AG08395 (cell line): ENCODE results near the gene NHSL1.

Experiments
- DNase-seq: peaks from one replicate; pipeline ENCODE4 v3.0.0; 2012; ENCODE audit warnings: mixed read lengths, low spot score

NHSL1 gene

DNA sequence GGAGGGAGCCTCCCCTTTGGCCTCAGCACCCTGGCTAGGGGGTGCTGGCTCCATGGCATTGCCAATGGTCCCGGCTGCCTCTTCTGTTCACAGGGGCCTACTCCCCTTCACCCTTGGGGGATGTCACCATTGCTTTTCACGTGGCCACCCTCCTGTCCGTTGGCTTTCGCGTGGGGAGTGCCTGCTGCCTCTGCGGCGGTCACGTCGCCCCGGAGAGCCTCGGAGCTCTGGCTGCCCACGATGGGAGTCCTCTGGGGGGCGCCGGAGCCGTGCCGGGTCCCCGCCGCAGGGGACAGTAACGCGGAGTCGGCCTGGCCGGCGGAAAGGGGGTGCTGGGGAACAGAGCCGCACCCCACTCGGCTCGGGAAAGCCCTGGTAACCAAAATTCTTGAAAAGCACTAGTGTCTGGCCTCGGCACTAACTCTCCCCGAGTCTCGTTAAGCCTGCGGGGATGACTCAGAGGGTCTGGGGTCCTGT lies 95.9 kb downstream of the NHSL1 start:
- peak; percentile 25 for DNase-seq

GRCh38 chr6:138402838-138403187 lies 96.5 kb downstream of the NHSL1 start:
- no peak for DNase-seq

GRCh38 chr6:138401960-138402837 lies 97.1 kb downstream of the NHSL1 start:
- DNase-seq = no peak

- DNase-seq = no peak
Observed at GRCh38 chr6:138400326-138400725, 99.0 kb downstream of the NHSL1 start.

- DNase-seq = peak; percentile 11
Observed at GRCh38 chr6:138397128-138398122, 101.9 kb downstream of the NHSL1 start.

DNA sequence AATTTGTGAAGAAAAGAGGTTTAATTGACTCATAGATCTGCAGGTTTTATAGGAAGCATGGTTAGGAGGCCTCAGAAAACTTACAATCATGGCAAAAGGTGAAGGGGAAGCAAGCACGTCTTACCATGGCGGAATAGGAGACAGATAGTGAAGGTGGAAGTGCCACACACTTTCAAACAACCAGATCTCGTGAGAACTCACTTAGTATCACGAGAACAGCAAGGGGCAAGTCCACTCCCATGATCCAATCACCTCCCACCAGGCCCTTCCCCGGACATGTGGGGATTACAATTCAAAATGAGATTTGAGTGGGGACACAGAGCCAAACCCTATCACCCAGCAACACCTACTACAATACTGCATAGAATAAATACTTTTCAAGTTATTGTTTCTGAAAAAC lies 102.6 kb downstream of the NHSL1 start:
- DNase-seq = no peak

DNA sequence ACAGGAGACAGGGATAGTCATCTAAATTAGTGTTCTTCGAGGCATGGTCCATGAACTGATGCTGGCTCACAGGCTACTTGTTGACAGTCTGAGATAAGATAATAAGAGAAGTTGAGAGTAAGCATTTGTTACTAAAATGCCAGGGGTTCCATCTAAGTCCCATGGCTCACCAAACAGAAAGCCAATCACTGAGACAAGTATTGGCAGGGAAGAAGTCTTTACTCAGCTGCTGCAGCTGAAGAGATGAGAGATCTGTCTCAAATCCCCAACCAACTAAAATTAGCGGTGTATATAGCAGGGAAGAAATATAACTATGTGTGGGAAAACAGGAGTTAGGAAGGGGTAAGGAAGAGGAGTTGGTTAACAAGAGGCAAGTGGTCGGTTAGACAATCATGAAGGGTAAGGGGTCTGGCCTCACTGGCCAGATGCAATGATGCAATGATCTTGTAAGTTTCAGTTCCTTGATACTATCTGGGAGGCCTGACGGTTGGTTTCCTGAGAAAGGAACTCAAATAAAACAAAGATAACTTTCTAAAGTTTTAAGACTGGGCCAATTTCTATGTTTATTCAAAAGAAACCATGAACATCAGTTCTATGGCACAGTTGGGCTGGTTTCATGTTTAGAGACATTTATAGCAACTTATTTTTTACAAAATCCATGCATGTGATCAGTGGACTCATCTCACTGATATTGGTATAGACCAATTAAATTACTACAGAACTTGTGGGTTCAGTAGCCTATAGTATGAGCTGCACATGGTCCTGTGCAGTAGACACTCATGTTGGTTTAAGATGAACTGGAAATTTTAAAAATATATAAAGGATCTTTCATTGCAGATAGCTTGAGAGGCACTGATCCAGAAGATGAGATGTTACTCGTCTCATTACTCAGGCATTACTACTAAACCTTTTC lies 105.2 kb downstream of the NHSL1 start:
- no peak for DNase-seq

DNA sequence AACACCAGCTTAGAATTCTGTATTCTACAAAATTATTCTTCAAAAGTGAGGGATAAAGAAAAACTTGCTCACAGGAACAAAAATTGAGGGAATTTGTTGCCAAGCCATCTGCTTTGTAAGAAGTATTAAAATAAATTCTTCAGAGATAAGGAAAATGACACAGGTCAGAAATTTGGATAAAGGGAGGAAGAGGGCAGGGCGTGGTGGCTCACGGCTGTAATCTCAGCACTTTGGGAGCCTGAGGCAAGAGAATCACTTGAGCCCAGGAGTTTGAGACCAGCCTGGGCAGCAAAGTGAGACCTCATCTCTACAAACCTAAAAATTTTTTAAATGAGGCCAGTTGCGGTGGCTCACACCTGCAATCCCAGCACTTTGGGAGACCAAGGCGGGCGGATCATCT lies 109.7 kb downstream of the NHSL1 start:
- no peak for DNase-seq

DNA sequence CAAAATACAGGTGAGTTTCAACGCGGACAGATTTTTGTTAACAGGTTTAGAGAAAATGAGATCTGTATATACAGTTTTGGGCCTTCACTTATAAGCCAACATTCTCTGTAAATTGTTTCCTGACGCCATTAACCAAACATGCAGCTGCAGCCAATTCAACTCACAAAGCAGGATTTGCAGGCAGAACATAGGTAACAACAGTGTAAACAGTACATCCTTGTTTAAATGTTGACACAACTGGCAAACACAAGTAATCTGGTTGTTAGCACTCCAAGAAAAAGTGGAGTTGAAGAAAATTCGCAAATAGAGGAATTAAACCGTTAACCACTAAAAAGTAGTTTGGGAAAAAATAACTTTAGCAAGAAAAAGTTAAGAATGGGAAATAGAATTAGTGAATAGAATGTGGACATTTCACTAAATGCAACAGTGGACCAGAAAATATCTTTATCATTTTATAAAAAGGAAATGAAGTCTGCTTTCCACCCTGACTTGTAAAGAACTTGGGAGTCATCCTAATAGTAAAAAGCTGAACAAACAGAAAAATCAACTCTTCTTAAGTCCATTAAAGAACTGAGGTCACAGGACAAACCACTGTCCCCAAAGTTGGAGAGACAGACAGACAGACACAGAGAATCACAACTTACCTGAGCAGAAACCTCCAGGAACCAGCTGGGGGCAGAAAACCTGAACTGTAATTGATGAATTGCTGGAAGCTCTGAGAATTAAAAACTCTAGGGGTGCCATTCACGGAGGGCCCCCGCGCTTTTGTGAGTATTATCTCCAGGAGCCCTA lies 111.5 kb downstream of the NHSL1 start:
- DNase-seq = no peak

DNA sequence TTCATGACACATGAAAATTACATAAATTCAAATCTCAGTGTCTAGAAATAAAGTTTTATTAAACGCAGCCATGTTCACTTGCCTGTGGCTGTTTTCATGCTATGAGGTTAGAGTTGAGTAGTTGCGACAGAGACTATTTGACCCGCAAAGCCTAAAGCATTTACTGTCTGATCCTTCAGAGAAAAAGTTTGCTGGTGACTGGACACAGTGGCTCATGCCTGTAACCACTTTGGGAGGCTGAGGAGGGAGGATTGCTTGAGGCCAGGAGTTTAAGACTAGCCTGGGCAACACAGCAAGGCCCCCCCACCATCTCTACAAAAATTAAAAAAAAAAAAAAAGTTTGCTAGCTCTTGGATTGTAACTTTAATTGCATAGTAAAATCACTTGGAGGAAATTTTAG lies 112.4 kb downstream of the NHSL1 start:
- no peak for DNase-seq

DNA sequence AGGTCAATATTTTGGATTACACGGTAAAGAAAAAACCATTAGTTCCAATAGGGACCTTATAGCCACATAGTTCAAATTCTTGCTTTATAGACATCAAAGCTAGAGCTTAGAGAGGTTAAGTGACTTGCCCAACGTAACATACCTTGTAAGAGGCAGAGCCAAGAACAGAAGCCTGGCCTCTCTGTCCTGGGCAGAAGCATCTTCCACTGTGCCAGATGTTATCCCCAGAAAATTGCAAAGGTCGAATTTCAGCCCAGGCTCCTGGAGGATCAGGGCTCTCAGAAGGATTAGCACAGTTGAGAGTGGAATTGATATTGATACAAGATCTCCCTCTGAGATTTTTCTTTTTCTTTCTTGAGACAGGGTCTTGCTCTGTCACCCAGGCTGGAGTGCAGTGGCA lies 115.5 kb downstream of the NHSL1 start:
- no peak for DNase-seq

DNA sequence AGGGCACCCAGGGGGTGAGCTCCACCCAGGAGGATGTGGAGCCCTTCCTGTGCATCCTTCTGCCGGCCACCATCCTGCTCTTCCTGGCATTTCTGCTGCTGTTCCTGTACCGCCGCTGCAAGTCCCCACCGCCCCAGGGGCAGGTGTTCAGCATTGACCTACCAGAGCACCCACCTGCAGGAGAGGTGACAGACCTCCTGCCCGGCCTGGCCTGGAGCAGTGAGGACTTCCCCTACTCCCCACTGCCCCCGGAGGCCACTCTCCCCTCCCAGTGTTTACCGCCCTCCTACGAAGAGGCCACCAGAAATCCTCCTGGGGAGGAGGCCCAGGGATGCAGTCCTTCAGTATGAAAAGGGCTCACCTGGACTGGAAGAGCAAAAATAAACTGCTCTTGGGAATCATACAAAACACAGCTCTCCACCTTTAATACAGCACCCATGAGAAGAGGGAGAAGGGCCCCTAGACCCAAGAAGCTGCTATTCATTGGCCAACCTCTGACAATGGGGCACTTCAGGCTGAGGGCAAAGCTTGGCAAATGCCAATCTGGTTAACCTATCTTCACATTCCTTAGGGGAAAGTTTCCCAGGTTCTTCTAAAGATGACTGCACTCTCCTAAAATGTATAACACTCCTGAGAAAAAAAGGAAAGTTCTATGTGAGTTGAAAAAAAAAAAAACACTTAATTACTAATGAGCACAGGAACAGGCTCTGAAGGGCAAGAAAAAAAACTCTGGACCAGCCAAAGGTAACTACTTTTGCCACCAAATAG lies 116.6 kb downstream of the NHSL1 start:
- DNase-seq = no peak

DNA sequence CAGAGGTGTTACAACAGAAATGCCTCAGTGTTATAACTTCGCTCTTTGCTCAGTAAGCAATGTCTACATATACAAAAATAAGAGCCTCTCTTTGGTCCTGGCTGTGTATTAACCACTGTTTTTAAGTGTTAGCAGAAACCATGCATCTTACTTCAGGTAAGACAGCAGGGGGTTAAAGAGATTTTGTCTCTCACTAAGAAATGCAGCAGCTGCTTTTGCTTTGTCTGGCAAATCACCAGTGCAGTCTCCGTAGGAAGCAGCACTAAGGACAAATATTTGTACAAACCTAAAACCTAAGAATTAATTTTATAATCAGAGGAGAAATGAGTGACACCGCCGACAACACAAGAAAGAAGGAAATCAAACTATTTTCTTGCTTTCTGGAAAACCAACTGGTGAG lies 120.8 kb downstream of the NHSL1 start:
- no peak for DNase-seq

DNA sequence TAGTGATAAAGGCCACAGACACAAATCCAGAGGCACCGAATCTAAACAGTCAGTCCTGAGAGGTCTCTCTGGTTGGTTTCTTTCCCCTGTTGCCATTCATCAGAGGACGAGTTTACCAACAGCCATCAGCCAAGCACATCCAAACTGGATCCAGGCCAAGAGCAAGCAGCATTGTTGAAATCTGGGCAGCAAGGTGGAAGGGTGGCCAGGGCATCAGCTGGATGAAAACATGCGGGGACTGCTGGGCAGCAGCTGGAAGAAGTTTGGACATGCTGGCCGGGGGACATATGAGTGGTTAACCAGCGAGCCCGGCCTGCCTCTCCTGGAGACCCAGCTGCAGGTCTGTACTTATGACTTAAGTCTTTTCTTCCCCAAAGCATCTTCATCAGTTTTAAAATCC lies 121.5 kb downstream of the NHSL1 start, which contains the start of gene SMIM28:
Gene SMIM28, plus strand, starts transcription at position 62 of the 400 bp plus-strand sequence. Its CDS starts 168 bp downstream, at position 230.
- DNase-seq = no peak

DNA sequence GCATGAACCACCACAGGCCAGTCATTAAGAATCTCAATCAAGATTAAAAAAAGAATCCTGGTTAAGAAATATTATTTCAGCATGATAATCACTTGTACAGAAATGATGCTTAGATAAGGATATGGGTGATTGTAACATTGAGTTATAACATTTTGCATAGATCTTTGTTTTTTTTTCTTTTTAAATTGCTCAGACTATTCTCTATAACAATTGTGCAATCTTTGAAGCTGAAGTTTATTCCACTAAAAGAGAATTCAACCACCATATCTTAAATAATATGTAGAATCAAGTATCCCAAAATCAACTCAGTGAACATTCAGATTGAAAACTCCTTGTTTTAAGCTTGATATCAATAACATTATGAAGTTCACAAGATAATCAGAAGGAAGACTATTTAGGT lies 122.3 kb downstream of the NHSL1 start:
- no peak for DNase-seq

- DNase-seq = no peak
Observed at GRCh38 chr6:138374815-138375214, 124.5 kb downstream of the NHSL1 start.

- no peak for DNase-seq
Observed at GRCh38 chr6:138374230-138374629, 125.1 kb downstream of the NHSL1 start.

- DNase-seq = peak; percentile 10
Observed at GRCh38 chr6:138372711-138373463, 126.4 kb downstream of the NHSL1 start.
